ENCODE data around the gene ROR2. TPM values are rescaled to one million over a fixed set of nuclear protein-coding genes. Genes with fewer than 3 reads are reported as not detected.

The ROR2 gene
- total RNA-seq, 1 experiment from 2014 or later, result 5.9 TPM

GRCh38 chr9:91805031-91805430 is 145.0 kb downstream of the ROR2 start:
- ChIA-PET CTCF (no interaction called here), POLR2A (no interaction called here)
- no peaks in the 10 kb centered on the region for H3K9me3 ChIP-seq (ENCODE audit: control insufficient read depth, insufficient read depth, low read depth, low read length)
- DNase-seq (ENCODE audit: low read depth, low spot score), result no peak
- TF ChIP-seq SIN3A (IDR thresholded peaks at IDR 0.05; ENCODE audit: borderline replicate concordance, insufficient read depth, low read depth, low read length) (no peak), REST (IDR thresholded peaks at IDR 0.05; ENCODE audit: insufficient read depth in 1 of 2, low read depth in 2 of 2, low read length in 1 of 2) (no peak), CTCF (IDR thresholded peaks at IDR 0.05) (no peak), POLR2AphosphoS5 (IDR thresholded peaks at IDR 0.05; ENCODE audit: low read depth, low read length) (no peak), TCF7L2 (IDR thresholded peaks at IDR 0.05; ENCODE audit: low read depth, low read length) (no peak)
- H3K27ac ChIP-seq (ENCODE audit: low read length), result no peak overlapping the region
- no peak overlapping the region for H3K4me3 ChIP-seq (ENCODE audit: low read depth in 2 of 2, low read length in 2 of 2)
- BruUV-seq (replicated peaks), result no TSS peak
- in situ Hi-C loops (cut with HindIII; ENCODE audit: low pct_unique_long_range_greater_than_20kb, low sequenced_read_pairs), result no loop called here
- no peak for ATAC-seq
- no peaks in the 10 kb centered on the region for H3K27me3 ChIP-seq (ENCODE audit: control insufficient read depth, insufficient read depth, low read length)
- H3K36me3 ChIP-seq (ENCODE audit: control insufficient read depth, insufficient read depth, low read length), result no peaks in the 10 kb centered on the region
- H3K4me1 ChIP-seq (ENCODE audit: control insufficient read depth, insufficient read depth, low read length), result no peaks in the 10 kb centered on the region
- intact Hi-C loops (cut with micrococcal nuclease; ENCODE audit: unreplicated experiment), result no loop called here

- H3K27me3 ChIP-seq (ENCODE audit: control insufficient read depth, insufficient read depth, low read length), result no peaks in the 10 kb centered on the region
- H3K27ac ChIP-seq (ENCODE audit: low read length), result no peak overlapping the region
- ATAC-seq, result no peak
- intact Hi-C loops (cut with micrococcal nuclease; ENCODE audit: unreplicated experiment), result no loop called here
- POLR2A ChIA-PET, result no interaction called here
- BruUV-seq (replicated peaks), result no TSS peak
- no peak for TF ChIP-seq CTCF (IDR thresholded peaks at IDR 0.05)
- TF ChIP-seq TCF7L2 (IDR thresholded peaks at IDR 0.05; ENCODE audit: low read depth, low read length), result no peak
- no peak for TF ChIP-seq REST (IDR thresholded peaks at IDR 0.05; ENCODE audit: insufficient read depth in 1 of 2, low read depth in 2 of 2, low read length in 1 of 2)
- TF ChIP-seq SIN3A (IDR thresholded peaks at IDR 0.05; ENCODE audit: borderline replicate concordance, insufficient read depth, low read depth, low read length), result no peak
- no peak for TF ChIP-seq POLR2AphosphoS5 (IDR thresholded peaks at IDR 0.05; ENCODE audit: low read depth, low read length)
- in situ Hi-C loops (cut with HindIII; ENCODE audit: low pct_unique_long_range_greater_than_20kb, low sequenced_read_pairs), result no loop called here
- H3K4me1 ChIP-seq (ENCODE audit: control insufficient read depth, insufficient read depth, low read length), result no peaks in the 10 kb centered on the region
- H3K4me3 ChIP-seq (ENCODE audit: low read depth in 2 of 2, low read length in 2 of 2), result no peak overlapping the region
- CTCF ChIA-PET, result no interaction called here
- no peaks in the 10 kb centered on the region for H3K9me3 ChIP-seq (ENCODE audit: control insufficient read depth, insufficient read depth, low read depth, low read length)
- no peak for DNase-seq (ENCODE audit: low read depth, low spot score)
- no peaks in the 10 kb centered on the region for H3K36me3 ChIP-seq (ENCODE audit: control insufficient read depth, insufficient read depth, low read length)
Observed at GRCh38 chr9:91803970-91804752, 145.9 kb downstream of the ROR2 start.

Measured in Panc1 (cell line).